GM13976 (cell line): ENCODE measurements around the gene EFNA5.

Source experiments
- DNase-seq: peaks from one replicate; pipeline ENCODE4 v3.0.0; 2012; ENCODE audit warnings: low spot score
- CTCF ChIP-seq: IDR thresholded peaks from 2 replicates; pipeline ENCODE4 v1.5.1; 2012; ENCODE audit warnings: borderline replicate concordance, mild to moderate bottlenecking; ENCODE audit not compliant: insufficient read depth; ENCODE audit errors: extremely low read depth, missing control alignments, control extremely low read depth
- in situ Hi-C: fragments of 300-500 bp; cut with MboI; formaldehyde crosslinking; loops from one replicate; pipeline ENCODE4 v1.12.0; 2022; ENCODE audit warnings: low sequenced_read_pairs, mixed read lengths, inconsistent platforms; ENCODE audit not compliant: unreplicated experiment

EFNA5 gene

GRCh38 chr5:107414802-107415201 is 255.9 kb downstream of the EFNA5 start:
- no peak for TF ChIP-seq CTCF
- in situ Hi-C loops = no loop called here

GRCh38 chr5:107413754-107414153 is 257.0 kb downstream of the EFNA5 start:
- TF ChIP-seq CTCF = no peak
- in situ Hi-C loops = no loop called here
- DNase-seq = no peak

More at GRCh38 chr5:107414802-107415201, 255.9 kb downstream of the EFNA5 start:
- DNase-seq = no peak

- no peak for TF ChIP-seq CTCF
- in situ Hi-C loops = no loop called here
- DNase-seq = no peak
Observed at GRCh38 chr5:107408564-107408963, 262.2 kb downstream of the EFNA5 start.

GRCh38 chr5:107407713-107408298 is 262.9 kb downstream of the EFNA5 start:
- in situ Hi-C loops = no loop called here
- DNase-seq = no peak
- TF ChIP-seq CTCF = no peak

GRCh38 chr5:107404595-107405374 is 266.0 kb downstream of the EFNA5 start:
- in situ Hi-C loops = no loop called here
- DNase-seq = no peak

GRCh38 chr5:107403228-107403953 is 267.3 kb downstream of the EFNA5 start:
- no peak for DNase-seq
- in situ Hi-C loops = no loop called here
- TF ChIP-seq CTCF = no peak

More at GRCh38 chr5:107404595-107405374, 266.0 kb downstream of the EFNA5 start:
- TF ChIP-seq CTCF = no peak
